OCI-LY1 (cell line): Measurements from ENCODE around the gene UNC5A.

Experiments used
- H2AFZ ChIP-seq: fragments of 200-600 bp; sonication (generic), shearing (Covaris generic); 2 replicates; pipeline ENCODE4 v1.6.0; 2014; ENCODE audit warnings: antibody characterized with exemption, mild to moderate bottlenecking, low read length
- H3F3A ChIP-seq: fragments of 200-600 bp; sonication (generic), shearing (Covaris generic); 2 replicates; pipeline ENCODE4 v1.6.0; 2014; ENCODE audit warnings: mild to moderate bottlenecking, antibody characterized with exemption, low read length, moderate library complexity; ENCODE audit not compliant: insufficient read depth
- H3K27ac ChIP-seq: fragments of 200-600 bp; sonication (generic); 2 replicates; pipeline ENCODE4 v1.5.1; 2014; ENCODE audit warnings: low read length, mixed run types, mild to moderate bottlenecking, low read depth; ENCODE audit not compliant: poor library complexity, severe bottlenecking
- H3K27me3 ChIP-seq: fragments of 200-600 bp; sonication (generic); 2 replicates; pipeline ENCODE4 v1.6.0; 2014; ENCODE audit warnings: antibody characterized with exemption, mild to moderate bottlenecking, low read length, moderate library complexity; ENCODE audit not compliant: insufficient read depth
- H3K36me3 ChIP-seq: fragments of 200-600 bp; sonication (generic); 2 replicates; pipeline ENCODE4 v1.6.1; 2014; ENCODE audit warnings: mild to moderate bottlenecking, antibody characterized with exemption, low read length, moderate library complexity, mixed read lengths; ENCODE audit not compliant: insufficient read depth
- H3K4me1 ChIP-seq: fragments of 200-600 bp; sonication (generic); 2 replicates; pipeline ENCODE4 v1.5.1; 2014; ENCODE audit warnings: mild to moderate bottlenecking, low read length, moderate library complexity; ENCODE audit not compliant: insufficient read depth, severe bottlenecking
- H3K4me2 ChIP-seq: fragments of 200-600 bp; sonication (generic), shearing (Covaris generic); 2 replicates; pipeline ENCODE4 v1.6.1; 2014; ENCODE audit warnings: low read length
- H3K4me3 ChIP-seq: fragments of 200-600 bp; sonication (generic); 2 replicates; pipeline ENCODE4 v1.5.1; 2014; ENCODE audit warnings: low read length, low read depth, mild to moderate bottlenecking, mixed read lengths; ENCODE audit not compliant: poor library complexity, severe bottlenecking
- H3K79me2 ChIP-seq: fragments of 200-600 bp; shearing (Covaris generic); 2 replicates; pipeline ENCODE4 v1.6.1; 2016; ENCODE audit warnings: mixed run types, low read length, mixed read lengths; ENCODE audit not compliant: insufficient read depth
- H3K9ac ChIP-seq: fragments of 200-600 bp; sonication (generic), shearing (Covaris generic); 2 replicates; pipeline ENCODE4 v1.6.1; 2014; ENCODE audit warnings: mild to moderate bottlenecking, low read length, mixed read lengths
- H3K9me2 ChIP-seq: fragments of 200-600 bp; sonication (generic), shearing (Covaris generic); 2 replicates; pipeline ENCODE4 v1.6.1; 2014; ENCODE audit warnings: low read depth, mild to moderate bottlenecking, low read length, mixed read lengths
- H3K9me3 ChIP-seq: fragments of 200-600 bp; shearing (Covaris generic); 2 replicates; pipeline ENCODE4 v1.6.1; 2014; ENCODE audit warnings: low read length, mixed read lengths
- H4K20me1 ChIP-seq: fragments of 200-600 bp; sonication (generic), shearing (Covaris generic); 2 replicates; pipeline ENCODE4 v1.6.0; 2016; ENCODE audit warnings: mild to moderate bottlenecking, low read length; ENCODE audit not compliant: insufficient read depth
- EZH2 ChIP-seq: fragments of 200-600 bp; sonication (generic), shearing (Covaris generic); IDR thresholded peaks from 2 replicates; pipeline ENCODE4 v1.8.0; 2017; ENCODE audit warnings: borderline replicate concordance, mixed run types, mild to moderate bottlenecking, antibody characterized with exemption, low read length, moderate library complexity, mixed read lengths
- TF ChIP-seq, protein P1 (sequence below): fragments of 200-600 bp; sonication (generic), shearing (Covaris generic); IDR thresholded peaks from 2 replicates; pipeline ENCODE4 v1.5.1; 2017; ENCODE audit warnings: mild to moderate bottlenecking, antibody characterized with exemption, low read length, moderate library complexity, mixed read lengths

The UNC5A gene

DNA sequence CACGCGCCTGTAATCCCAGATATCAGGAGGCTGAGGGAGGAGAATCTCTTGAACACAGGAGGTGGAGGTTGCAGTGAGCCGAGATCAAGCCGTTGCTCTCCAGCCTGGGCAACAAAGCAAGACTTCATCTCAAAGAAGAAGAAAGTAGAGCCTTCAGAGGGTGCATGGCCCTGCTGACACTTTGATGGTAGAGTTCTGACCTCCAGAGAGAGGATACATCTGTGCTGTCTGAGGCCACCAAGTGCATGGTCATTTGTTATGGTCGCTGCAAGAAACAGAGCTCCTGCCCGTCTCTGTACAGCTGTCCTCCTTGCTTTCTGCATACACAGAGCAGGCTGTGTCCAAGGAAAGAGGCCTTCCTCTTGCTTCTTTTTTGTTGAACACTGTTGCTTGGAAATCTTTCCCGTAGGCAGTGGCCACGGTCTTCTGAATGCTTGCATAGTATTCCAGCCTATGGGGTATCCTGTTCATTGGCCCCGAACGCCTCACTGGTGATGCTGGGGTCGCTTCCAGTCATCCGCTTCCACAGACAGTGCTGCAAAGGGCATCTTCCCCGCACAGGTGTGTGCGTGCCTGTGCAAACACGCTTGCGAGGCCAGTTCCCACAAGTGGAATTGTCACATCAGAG is 36.8 kb upstream of the UNC5A start:
- no peaks in the 10 kb centered on the region for H3K79me2 ChIP-seq
- H2AFZ ChIP-seq = no peak overlapping the region
- no peaks in the 10 kb centered on the region for H3K36me3 ChIP-seq
- no peak for TF ChIP-seq EZH2
- TF ChIP-seq, protein P1, sequence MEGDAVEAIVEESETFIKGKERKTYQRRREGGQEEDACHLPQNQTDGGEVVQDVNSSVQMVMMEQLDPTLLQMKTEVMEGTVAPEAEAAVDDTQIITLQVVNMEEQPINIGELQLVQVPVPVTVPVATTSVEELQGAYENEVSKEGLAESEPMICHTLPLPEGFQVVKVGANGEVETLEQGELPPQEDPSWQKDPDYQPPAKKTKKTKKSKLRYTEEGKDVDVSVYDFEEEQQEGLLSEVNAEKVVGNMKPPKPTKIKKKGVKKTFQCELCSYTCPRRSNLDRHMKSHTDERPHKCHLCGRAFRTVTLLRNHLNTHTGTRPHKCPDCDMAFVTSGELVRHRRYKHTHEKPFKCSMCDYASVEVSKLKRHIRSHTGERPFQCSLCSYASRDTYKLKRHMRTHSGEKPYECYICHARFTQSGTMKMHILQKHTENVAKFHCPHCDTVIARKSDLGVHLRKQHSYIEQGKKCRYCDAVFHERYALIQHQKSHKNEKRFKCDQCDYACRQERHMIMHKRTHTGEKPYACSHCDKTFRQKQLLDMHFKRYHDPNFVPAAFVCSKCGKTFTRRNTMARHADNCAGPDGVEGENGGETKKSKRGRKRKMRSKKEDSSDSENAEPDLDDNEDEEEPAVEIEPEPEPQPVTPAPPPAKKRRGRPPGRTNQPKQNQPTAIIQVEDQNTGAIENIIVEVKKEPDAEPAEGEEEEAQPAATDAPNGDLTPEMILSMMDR = no peak
- no peaks in the 10 kb centered on the region for H3K9me3 ChIP-seq
- H3K27ac ChIP-seq = no peak overlapping the region
- no peak overlapping the region for H3K4me3 ChIP-seq
- H3K4me2 ChIP-seq = no peak overlapping the region
- H3K27me3 ChIP-seq = peaks cover under 1% of the 10 kb centered on the region; the same call in 1 of the 2 replicates
- no peaks in the 10 kb centered on the region for H3K9me2 ChIP-seq
- H3F3A ChIP-seq = no peaks in the 10 kb centered on the region
- no peaks in the 10 kb centered on the region for H4K20me1 ChIP-seq
- no peaks in the 10 kb centered on the region for H3K4me1 ChIP-seq
- no peak overlapping the region for H3K9ac ChIP-seq

DNA sequence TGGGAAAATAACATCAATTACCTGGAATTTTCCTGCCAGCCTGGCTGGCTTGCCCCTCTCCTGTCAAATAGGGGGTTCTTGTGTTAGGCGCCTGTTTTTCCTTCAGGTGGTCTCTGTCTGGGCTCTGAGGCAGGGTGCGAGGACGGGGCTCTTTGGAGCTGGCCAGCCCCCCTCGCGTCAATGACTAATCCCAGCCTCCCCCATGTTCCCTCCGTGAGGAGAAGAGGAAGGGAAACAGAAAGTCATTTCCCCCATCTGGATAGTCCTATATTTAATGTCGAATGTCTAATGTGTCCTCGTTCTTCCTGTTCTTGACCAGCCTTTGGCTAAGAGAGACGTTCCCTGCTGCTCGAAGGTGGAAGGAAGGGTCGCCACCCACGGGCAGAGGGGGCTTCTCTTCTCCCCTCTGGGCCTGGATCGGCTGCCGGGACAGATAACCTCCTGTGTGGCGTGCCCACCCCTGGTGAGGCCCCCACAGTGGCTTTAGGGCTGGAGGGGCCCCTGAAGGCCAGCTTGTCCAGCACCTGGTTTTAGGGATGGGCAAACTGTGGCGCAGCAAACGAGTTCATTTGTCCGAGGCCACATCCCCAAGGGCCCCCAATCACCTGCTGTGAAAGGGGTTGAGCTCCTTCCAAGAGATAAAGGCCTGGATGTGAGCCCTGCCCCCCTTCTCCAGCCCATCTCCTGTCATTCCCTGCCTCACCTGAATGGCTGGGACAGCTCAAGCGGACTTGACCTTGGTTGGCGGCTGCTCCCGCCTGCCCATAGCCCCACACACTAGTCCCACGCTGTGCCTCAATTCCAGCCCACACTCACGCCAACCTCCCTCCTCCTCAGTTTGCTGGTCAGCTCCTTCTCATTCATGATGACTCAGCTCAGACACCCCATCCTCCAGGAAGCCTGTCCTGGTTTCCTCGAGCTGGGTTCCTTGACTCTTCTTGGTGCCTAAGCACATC is 35.9 kb upstream of the UNC5A start:
- Histone ChIP-seq H3F3A (no peaks in the 10 kb centered on the region), H3K4me3 (no peak overlapping the region), H3K9me2 (no peaks in the 10 kb centered on the region), H3K36me3 (no peaks in the 10 kb centered on the region), H3K9ac (no peak overlapping the region), H3K27me3 (peaks cover 10% of the 10 kb centered on the region; the same call in 1 of the 2 replicates), H3K79me2 (no peaks in the 10 kb centered on the region), H2AFZ (no peak overlapping the region), H3K9me3 (no peaks in the 10 kb centered on the region), H3K4me1 (no peaks in the 10 kb centered on the region), H4K20me1 (no peaks in the 10 kb centered on the region), H3K4me2 (no peak overlapping the region), H3K27ac (no peak overlapping the region)
- no peak for TF ChIP-seq EZH2
- TF ChIP-seq, protein P1 = no peak

DNA sequence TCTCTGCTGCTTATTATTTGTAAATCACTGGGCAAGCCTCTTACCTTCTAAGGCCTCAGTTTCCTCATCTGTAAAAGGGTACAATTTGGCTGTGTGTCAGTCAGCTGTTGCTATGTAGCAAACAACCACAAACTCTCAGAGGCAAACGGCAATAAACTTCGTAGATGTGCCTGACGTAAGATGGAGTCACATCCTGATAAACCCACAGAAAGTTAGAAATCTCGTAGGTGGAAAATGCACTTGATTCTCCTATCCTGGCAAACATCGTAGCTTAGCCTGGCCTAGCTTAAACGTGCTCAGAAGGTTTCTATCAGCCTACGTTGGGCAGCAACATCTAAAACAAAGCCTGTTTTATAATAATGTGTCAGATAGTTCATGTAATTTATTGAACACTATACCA is 35.0 kb upstream of the UNC5A start:
- Histone ChIP-seq H4K20me1 (no peaks in the 10 kb centered on the region), H3K79me2 (no peaks in the 10 kb centered on the region), H3K36me3 (no peaks in the 10 kb centered on the region), H3K4me3 (no peak overlapping the region), H3K4me2 (no peak overlapping the region), H3K9me2 (no peaks in the 10 kb centered on the region), H3K9me3 (no peaks in the 10 kb centered on the region), H3K27me3 (peaks cover 11% of the 10 kb centered on the region; the same call in 1 of the 2 replicates), H2AFZ (no peak overlapping the region), H3K4me1 (no peaks in the 10 kb centered on the region), H3K9ac (no peak overlapping the region), H3K27ac (no peak overlapping the region), H3F3A (no peaks in the 10 kb centered on the region)
- no peak for TF ChIP-seq EZH2
- TF ChIP-seq, protein P1 = no peak
